GM23338 (cell line): ENCODE measurements around the gene L3MBTL1. TPM values are rescaled to one million over a fixed set of nuclear protein-coding genes. Genes with fewer than 3 reads are reported as not detected.

Experiments
- ATAC-seq: fragments of 200-7000 bp; cut with Tn5 transposase; 3 replicates; pipeline ENCODE4 v1.9.1; 2020
- DNase-seq: peaks from one replicate; pipeline ENCODE4 v3.0.0-alpha.2; 2015; ENCODE audit warnings: low spot score
- H2AFZ ChIP-seq: fragments of 200-600 bp; sonication (generic); 2 replicates; pipeline ENCODE4 v1.8.0; 2016; ENCODE audit warnings: antibody characterized with exemption, mild to moderate bottlenecking, moderate library complexity
- H3F3A ChIP-seq: fragments of 200-600 bp; sonication (generic); replicated peaks from 2 replicates; pipeline ENCODE4 v1.8.0; 2017; ENCODE audit warnings: antibody characterized with exemption, mixed run types, low read depth
- H3K27ac ChIP-seq: fragments of 200-600 bp; sonication (generic); 2 replicates; pipeline ENCODE4 v1.6.1; 2016; ENCODE audit warnings: low read depth
- H3K27me3 ChIP-seq: fragments of 200-600 bp; sonication (generic); 2 replicates; pipeline ENCODE4 v1.8.0; 2016; ENCODE audit warnings: mild to moderate bottlenecking, mixed run types, moderate library complexity; ENCODE audit not compliant: insufficient read depth
- H3K36me3 ChIP-seq: fragments of 200-600 bp; sonication (generic); 2 replicates; pipeline ENCODE4 v1.8.0; 2016; ENCODE audit warnings: mild to moderate bottlenecking; ENCODE audit not compliant: insufficient read depth
- H3K4me1 ChIP-seq: fragments of 200-600 bp; sonication (generic); 2 replicates; pipeline ENCODE4 v1.8.0; 2016; ENCODE audit warnings: mild to moderate bottlenecking, moderate library complexity; ENCODE audit not compliant: insufficient read depth
- H3K4me2 ChIP-seq: fragments of 200-600 bp; sonication (generic); 2 replicates; pipeline ENCODE4 v1.7.1; 2017; ENCODE audit warnings: mixed run types
- H3K4me3 ChIP-seq: fragments of 200-600 bp; sonication (generic); 2 replicates; pipeline ENCODE4 v1.6.1; 2016; ENCODE audit warnings: mixed run types
- H3K79me2 ChIP-seq: fragments of 200-600 bp; sonication (generic); replicated peaks from 2 replicates; pipeline ENCODE4 v1.8.0; 2017; ENCODE audit warnings: mild to moderate bottlenecking; ENCODE audit not compliant: insufficient read depth
- H3K9me2 ChIP-seq: fragments of 200-600 bp; sonication (generic); 2 replicates; pipeline ENCODE4 v1.8.0; 2017; ENCODE audit not compliant: insufficient read depth
- H4K20me1 ChIP-seq: fragments of 200-600 bp; sonication (generic); replicated peaks from 2 replicates; pipeline ENCODE4 v1.8.0; 2017; ENCODE audit warnings: mild to moderate bottlenecking; ENCODE audit not compliant: insufficient read depth
- H3K27ac Mint-ChIP-seq: 2 replicates; pipeline ENCODE4 v1.8.0; 2020; ENCODE audit warnings: inconsistent platforms, mild to moderate bottlenecking, moderate library complexity, mixed read lengths
- H3K27me3 Mint-ChIP-seq: 3 replicates; pipeline ENCODE4 v1.8.0; 2022; ENCODE audit warnings: low read depth, mild to moderate bottlenecking, moderate library complexity, mixed read lengths, inconsistent platforms; ENCODE audit not compliant: insufficient read depth, poor library complexity
- H3K36me3 Mint-ChIP-seq: 3 replicates; pipeline ENCODE4 v1.8.0; 2021; ENCODE audit warnings: low read depth, mild to moderate bottlenecking, inconsistent platforms, moderate library complexity, mixed read lengths
- H3K4me1 Mint-ChIP-seq: 3 replicates; pipeline ENCODE4 v1.8.0; 2020; ENCODE audit warnings: mild to moderate bottlenecking, inconsistent platforms, mixed read lengths
- H3K4me3 Mint-ChIP-seq: 3 replicates; pipeline ENCODE4 v1.8.0; 2021; ENCODE audit warnings: moderate library complexity, mild to moderate bottlenecking, inconsistent platforms, mixed read lengths
- H3K9me3 Mint-ChIP-seq: 3 replicates; pipeline ENCODE4 v1.8.0; 2020; ENCODE audit warnings: moderate library complexity, mild to moderate bottlenecking, inconsistent platforms, mixed read lengths
- CREB1 ChIP-seq: fragments of 250-450 bp; sonication (Bioruptor Pico); IDR thresholded peaks from 2 replicates; pipeline ENCODE4 v1.5.0; 2020; ENCODE audit warnings: low read depth, mild to moderate bottlenecking, moderate library complexity
- CTCF ChIP-seq, 2 experiments: fragments of 200-600 bp in 1 of 2; sonication (generic) in 1 of 2; conservative IDR thresholded peaks; 2 replicates each; pipeline versions ENCODE4 v1.5.1 to v1.6.1; 2016 to 2017; ENCODE audit warnings: antibody characterized with exemption in 2 of 2, low read depth in 2 of 2, mild to moderate bottlenecking in 2 of 2, moderate library complexity in 1 of 2
- ETS1 ChIP-seq: IDR thresholded peaks from 2 replicates; pipeline ENCODE4 v1.6.1; 2016; ENCODE audit warnings: antibody characterized with exemption
- REST ChIP-seq: IDR thresholded peaks from one replicate; pipeline ENCODE4 v1.6.1; 2018; ENCODE audit warnings: antibody characterized with exemption; ENCODE audit not compliant: unreplicated experiment
- ZNF114 ChIP-seq: fragments of 250-450 bp; sonication (Bioruptor Pico); IDR thresholded peaks from 2 replicates; pipeline ENCODE4 v1.5.0; 2020; ENCODE audit warnings: mild to moderate bottlenecking, moderate library complexity
- polyA plus RNA-seq: library from polyadenylated mRNA; unstranded; fragments of >200 nt; fragmentation: Nextera tagmentation; extraction: Ambion mirVana; gene quantifications from 2 replicates; pipeline ENCODE4 v1.2.1, GENCODE V29; 2016
- total RNA-seq: library from RNA; depleted of rRNA; stranded (reverse); fragments of >200 nt; shearing (Covaris generic); gene quantifications from 2 replicates; pipeline ENCODE4 v1.2.3, GENCODE V29; 2014

The L3MBTL1 gene
- total and polyA plus RNA-seq, 2 experiments from 2014 or later = 6.5 to 33.6 TPM

- Mint-ChIP-seq H3K9me3 (no peaks in the 10 kb centered on the region), H3K4me3 (no peak overlapping the region), H3K4me1 (peaks cover 3% of the 10 kb centered on the region; the same call in 2 of the 3 replicates), H3K36me3 (no peaks in the 10 kb centered on the region), H3K27ac (no peak overlapping the region), H3K27me3 (peaks cover 5% of the 10 kb centered on the region)
- Histone ChIP-seq H3K4me2 (no peak overlapping the region), H3F3A (no peaks in the 10 kb centered on the region), H3K4me3 (no peak overlapping the region), H3K4me1 (no peaks in the 10 kb centered on the region), H3K27ac (no peak overlapping the region), H2AFZ (no peak overlapping the region), H3K36me3 (no peaks in the 10 kb centered on the region), H4K20me1 (no peaks in the 10 kb centered on the region), H3K27me3 (no peaks in the 10 kb centered on the region), H3K9me2 (no peaks in the 10 kb centered on the region), H3K79me2 (no peaks in the 10 kb centered on the region)
- ATAC-seq (no peak), DNase-seq (no peak)
- TF ChIP-seq REST = no peak
Observed at GRCh38 chr20:43560974-43561373, 53.5 kb downstream of the L3MBTL1 start.

- Histone ChIP-seq H3K9me2 (no peaks in the 10 kb centered on the region), H3K4me1 (no peaks in the 10 kb centered on the region), H3K36me3 (no peaks in the 10 kb centered on the region), H3K27ac (no peak overlapping the region), H3K79me2 (no peaks in the 10 kb centered on the region), H3K27me3 (no peaks in the 10 kb centered on the region), H3F3A (no peaks in the 10 kb centered on the region), H3K4me3 (no peak overlapping the region), H3K4me2 (no peak overlapping the region), H4K20me1 (no peaks in the 10 kb centered on the region), H2AFZ (no peak overlapping the region)
- Mint-ChIP-seq H3K36me3 (no peaks in the 10 kb centered on the region), H3K27ac (no peak overlapping the region), H3K9me3 (no peaks in the 10 kb centered on the region), H3K4me1 (no peaks in the 10 kb centered on the region), H3K27me3 (peaks cover 6% of the 10 kb centered on the region), H3K4me3 (no peak overlapping the region)
- TF ChIP-seq CTCF (conservative IDR thresholded peaks at IDR 0.05; ENCODE audit: low read depth in 2 of 2) = 0 out of 4 replicates have a peak, but pooled peaks of 1 of the 2 experiments have one; percentile 12
- TF ChIP-seq ETS1 = no peak
- ATAC-seq (no peak), DNase-seq (no peak)
Observed at GRCh38 chr20:43563429-43563828, 55.9 kb downstream of the L3MBTL1 start.

- Mint-ChIP-seq H3K9me3 (no peaks in the 10 kb centered on the region), H3K27ac (no peak overlapping the region), H3K4me3 (no peak overlapping the region), H3K4me1 (no peaks in the 10 kb centered on the region), H3K36me3 (no peaks in the 10 kb centered on the region), H3K27me3 (peaks cover 3% of the 10 kb centered on the region)
- H3K4me2 ChIP-seq = no peak overlapping the region
- no peak overlapping the region for H3K27ac ChIP-seq
- H3K36me3 ChIP-seq = no peaks in the 10 kb centered on the region
- no peaks in the 10 kb centered on the region for H3F3A ChIP-seq
- no peak overlapping the region for H2AFZ ChIP-seq
- no peaks in the 10 kb centered on the region for H3K79me2 ChIP-seq
- H3K4me1 ChIP-seq = no peaks in the 10 kb centered on the region
- no peaks in the 10 kb centered on the region for H3K27me3 ChIP-seq
- H3K9me2 ChIP-seq = no peaks in the 10 kb centered on the region
- no peaks in the 10 kb centered on the region for H4K20me1 ChIP-seq
- no peak overlapping the region for H3K4me3 ChIP-seq
- ATAC-seq (no peak), DNase-seq (no peak)
- no peak for TF ChIP-seq ZNF114 (CRISPR knock-in tag)
- no peak for TF ChIP-seq CREB1
- TF ChIP-seq ETS1 = no peak
Observed at GRCh38 chr20:43563991-43564390, 56.5 kb downstream of the L3MBTL1 start.
